NCI-H69 (cell line): Measurements from ENCODE around the gene TMEM150C.
"Not testable (repeated sequence)": the region's sequence is repeated elsewhere in the genome, so short reads cannot be mapped to it uniquely, and the experiment has no call there.

ENCODE experiments used
- DNase-seq: peaks from one replicate; lab custom pipeline; 2025; lab: John Stamatoyannopoulos, UW

Gene TMEM150C

DNA sequence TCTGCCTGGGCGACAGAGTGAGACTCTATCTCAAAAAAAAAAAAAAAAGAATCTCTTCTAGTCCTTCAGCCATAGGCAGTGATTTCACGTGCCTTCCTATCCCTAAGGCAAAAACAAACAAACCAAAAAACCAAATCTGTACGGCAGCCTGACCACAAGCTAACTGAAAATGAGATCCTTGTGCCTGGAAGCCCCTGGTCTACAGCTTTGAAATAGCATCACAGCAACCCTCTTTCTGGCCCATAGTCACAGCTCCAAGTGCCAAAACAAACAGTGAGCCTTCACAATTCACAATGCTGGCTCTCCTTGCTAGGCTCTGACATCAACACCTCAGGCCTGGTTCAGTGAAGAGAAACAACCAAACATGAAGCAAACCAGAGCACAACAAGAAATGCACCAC lies 46.1 kb downstream of the TMEM150C start:
- peak; percentile 64 for DNase-seq

GRCh38 chr4:82513382-82513781 lies 48.4 kb downstream of the TMEM150C start:
- no peak for DNase-seq

GRCh38 chr4:82510216-82510615 lies 51.6 kb downstream of the TMEM150C start:
- no peak for DNase-seq

DNA sequence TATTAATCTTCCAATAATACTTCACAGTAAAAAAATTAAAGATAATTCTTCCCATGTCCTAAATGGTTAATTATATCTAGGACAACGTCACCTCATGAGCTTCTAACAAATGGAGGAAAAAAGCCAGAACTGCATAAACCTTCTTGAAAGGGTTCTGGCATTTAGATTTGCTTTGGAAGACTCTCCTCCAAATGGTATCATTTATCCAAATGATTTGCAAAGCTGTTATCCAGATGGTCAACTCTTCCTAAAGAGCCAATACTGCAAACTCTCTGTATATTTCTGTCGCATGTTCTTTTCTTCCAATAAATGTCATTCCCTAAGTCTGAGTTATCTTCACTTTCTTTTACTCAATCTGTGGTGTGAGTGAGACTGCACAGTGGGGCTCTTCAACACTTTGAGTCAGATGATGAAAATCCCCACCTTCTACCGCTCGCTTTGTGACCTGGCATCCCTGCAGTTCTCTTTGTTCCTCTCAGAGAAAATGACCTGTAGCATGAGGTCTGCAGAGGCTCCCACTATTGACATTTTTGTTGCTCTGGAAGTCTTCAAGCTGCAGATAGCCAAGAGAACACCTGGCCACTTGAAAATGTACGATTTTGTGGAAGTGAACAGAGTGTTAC lies 52.9 kb downstream of the TMEM150C start:
- peak; percentile 68 for DNase-seq

DNA sequence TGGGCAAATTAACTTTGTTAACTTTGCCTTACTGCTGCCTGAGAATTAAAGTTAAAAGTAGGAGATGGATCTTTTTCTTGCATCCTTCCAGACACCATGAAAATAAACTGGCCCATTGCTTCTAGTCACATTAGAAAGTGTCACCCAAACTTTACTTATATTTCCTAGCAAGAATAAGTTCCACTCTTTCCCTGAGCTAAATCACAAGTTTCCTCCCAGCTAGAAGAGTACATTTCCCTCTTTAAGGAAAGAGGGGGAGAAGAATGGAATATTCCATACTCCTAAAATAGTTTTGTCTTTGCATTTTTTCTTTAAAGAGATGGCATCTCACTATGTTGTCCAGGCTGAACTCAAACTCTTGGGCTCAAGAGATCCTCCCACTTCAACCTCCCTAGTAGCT lies 53.8 kb downstream of the TMEM150C start:
- no peak for DNase-seq

- DNase-seq: no peak
These were observed 60.7 kb downstream of the TMEM150C start for GRCh38 chr4:82501154-82501442.

- peak; percentile 96 for DNase-seq
These were observed 61.2 kb downstream of the TMEM150C start for GRCh38 chr4:82500435-82501153.

- DNase-seq: peak; percentile 84
These were observed 61.9 kb downstream of the TMEM150C start for GRCh38 chr4:82499738-82500434.

DNA sequence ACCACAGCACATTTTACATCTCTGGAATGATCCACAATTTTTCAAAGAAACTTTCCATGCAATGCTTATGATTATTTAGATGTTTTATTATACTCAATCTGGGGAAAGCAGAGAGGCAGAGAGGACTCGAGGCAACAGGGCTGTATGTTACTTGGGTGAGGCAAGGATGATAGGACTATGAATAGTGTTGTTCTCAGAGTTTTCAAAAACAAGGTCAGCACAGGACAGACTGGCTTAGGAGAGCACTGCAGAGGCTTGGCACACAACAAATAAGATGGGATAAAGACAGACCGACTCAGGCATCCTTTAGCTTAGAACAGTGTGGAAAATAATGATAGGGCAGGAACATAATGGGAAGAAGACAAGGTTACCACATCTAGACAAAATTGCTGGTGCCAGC lies 65.4 kb downstream of the TMEM150C start:
- DNase-seq: no peak

GRCh38 chr4:82495666-82496065 lies 66.1 kb downstream of the TMEM150C start:
- no peak for DNase-seq

GRCh38 chr4:82493721-82494425 lies 67.9 kb downstream of the TMEM150C start:
- no peak for DNase-seq

- DNase-seq: peak; percentile 96
These were observed 70.4 kb downstream of the TMEM150C start for GRCh38 chr4:82491251-82491960.

DNA sequence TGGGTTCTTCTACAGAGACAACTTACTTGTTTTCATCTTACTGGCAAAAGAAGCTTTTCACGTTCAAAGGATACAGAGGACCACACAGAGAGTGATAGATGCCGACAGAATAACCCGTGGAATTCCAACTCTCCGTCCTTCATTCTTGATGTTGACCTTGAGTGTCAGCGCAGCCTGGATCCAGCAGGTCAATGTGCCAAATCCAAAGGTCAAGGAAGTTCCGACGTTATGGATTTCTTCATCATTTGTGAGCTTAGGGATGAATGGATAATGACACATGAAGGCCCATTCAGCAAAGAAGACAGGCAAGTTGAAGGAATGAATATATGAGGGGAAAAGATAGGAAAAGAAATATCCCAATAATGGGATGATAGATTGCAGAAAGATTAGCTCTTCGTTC lies 71.8 kb downstream of the TMEM150C start:
- no peak for DNase-seq

DNA sequence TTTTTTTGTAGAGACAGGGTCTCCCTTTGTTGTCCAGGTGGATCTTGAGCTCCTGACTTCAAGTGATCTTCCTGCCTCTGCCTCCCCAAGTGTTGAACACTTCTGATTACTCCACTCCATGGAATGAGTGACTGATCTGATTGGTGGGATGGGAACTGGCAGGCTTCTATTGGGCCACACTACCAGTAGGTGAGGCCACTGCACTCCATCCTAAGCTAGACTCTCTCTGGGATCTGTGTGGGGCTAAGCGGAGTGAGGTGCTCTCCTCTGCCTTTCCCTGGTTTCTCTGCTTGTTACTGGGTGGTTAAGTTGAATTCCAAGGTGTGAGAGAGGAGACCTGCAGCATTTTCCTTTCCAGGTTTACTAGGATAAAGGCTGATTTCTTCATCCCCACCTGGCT lies 72.7 kb downstream of the TMEM150C start:
- no peak for DNase-seq

DNA sequence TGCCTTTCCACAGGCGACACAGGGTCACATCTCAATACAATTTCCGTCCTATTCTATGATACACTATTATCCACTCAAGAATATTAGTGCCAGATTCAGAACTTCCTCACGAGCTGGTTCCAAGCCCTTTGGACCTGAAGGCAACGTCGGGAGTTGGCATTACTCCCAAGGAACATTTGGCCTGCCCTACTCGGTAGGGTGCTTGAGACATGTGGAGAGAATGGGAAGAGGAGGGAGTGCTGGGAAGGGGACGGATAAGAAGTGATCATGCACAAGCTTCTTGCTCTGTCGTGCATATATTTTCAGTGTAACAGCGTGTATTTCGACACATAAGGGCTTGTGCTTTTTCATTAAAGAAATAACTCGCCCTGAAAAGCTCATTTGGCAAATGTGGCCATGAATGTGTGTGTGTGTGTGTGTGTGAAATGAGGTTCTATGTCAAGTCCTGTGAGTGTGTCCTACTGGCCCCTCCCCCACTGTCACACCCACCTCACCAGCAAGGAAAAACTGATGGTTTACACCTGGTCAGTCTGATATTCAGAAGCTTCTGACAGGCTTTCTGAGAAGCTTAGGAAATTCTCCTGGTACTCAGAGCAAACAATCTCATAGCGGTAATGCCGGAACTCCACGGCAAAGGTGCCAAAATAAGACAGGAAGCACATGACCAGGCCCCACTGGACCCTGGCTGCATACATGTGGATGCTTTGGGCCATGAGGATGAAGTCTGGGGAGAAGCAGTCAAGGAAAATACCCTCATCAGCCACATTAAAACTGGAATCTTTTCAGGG lies 76.6 kb downstream of the TMEM150C start:
- peak; percentile 8 for DNase-seq

- no peak for DNase-seq
These were observed 79.4 kb downstream of the TMEM150C start for GRCh38 chr4:82482387-82482786.

- DNase-seq: no peak
These were observed 80.3 kb downstream of the TMEM150C start for GRCh38 chr4:82481506-82481840.

DNA sequence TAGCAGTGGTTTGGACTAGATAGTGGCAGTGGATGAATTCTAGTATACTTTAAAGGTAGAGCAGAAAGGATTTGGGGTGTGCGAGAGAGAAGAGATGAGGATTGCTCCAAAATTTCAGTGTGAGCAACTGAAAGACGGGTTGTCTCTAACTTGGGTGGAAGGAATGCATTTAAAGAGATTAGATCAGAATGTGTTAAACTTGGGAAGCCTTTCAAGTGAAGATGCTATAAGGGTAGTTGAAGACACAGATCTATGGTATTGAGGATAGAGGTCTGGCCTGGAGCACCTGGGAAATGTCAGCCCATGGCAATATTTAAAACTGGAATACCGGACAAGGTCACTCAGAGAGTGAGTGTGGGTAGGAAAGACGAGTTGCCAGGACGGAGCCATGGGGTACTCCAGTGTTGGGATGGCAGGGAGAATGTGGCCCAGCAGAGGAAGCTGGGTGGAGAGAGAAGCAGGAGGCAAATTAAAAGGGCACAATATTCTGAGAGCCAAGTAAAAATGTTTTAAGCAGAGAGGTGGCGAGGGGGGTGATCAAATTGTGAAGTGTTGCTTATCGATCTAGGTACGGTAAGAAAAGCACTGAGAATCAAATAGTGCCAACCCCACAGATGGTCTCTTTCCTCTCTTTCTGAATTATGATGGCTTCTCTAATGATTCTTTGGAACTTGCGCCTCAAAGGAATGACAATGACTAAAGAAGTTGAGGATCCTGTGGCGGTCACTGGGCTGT lies 80.8 kb downstream of the TMEM150C start:
- DNase-seq: no peak

DNA sequence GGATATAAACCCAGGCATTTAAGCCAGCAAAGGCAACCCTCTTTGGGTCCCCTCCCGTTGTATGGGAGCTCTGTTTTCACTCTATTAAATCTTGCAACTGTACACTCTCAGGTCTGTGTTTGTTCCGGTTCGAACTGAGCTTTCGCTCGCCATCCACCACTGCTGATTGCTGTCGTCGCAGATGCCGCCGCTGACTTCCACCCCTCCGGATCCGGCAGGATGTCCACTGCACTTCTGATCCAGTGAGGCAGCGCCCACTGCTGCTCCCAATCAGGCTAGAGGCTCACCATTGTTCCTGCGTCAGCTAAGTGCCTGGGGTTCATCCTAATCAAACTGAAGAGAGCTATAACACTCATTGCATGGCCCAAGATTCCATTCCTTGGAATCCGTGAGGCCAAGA lies 82.2 kb downstream of the TMEM150C start:
- no peak for DNase-seq

GRCh38 chr4:82477469-82477868 lies 84.3 kb downstream of the TMEM150C start:
- not testable (repeated sequence) for DNase-seq

DNA sequence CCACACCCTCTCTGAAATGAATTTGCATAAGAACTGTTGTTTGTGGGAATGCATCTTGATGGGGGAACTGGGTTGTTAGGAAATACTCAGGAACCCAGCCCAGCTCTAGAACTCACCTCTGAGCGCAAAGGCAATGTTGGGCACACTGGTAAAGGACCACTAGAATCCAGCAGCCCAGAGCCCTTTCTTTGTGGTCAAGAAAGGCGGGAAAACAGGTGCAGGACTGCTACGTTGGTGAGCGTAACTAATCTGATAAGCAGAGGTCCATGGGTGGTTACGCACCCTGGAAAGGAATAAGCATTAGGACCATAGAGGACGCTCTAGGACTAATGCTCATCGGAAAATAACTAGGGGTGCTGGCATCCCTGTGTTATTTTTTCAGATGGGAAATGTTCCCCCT lies 85.9 kb downstream of the TMEM150C start:
- DNase-seq: not testable (repeated sequence)
